A549 (cell line): ENCODE results near the gene CEP164.

ENCODE experiments used
- BHLHE40 ChIP-seq: IDR thresholded peaks from 2 replicates; pipeline ENCODE4 v1.6.1; 2012; ENCODE audit warnings: low read depth, low read length, inconsistent platforms
- CTCF ChIP-seq: fragments of >200 bp; sonication (Bioruptor Twin); formaldehyde crosslinking; IDR thresholded peaks from 3 replicates; pipeline ENCODE4 v1.5.1; 2016
- HDAC2 ChIP-seq: fragments of 200-600 bp; sonication (generic); IDR thresholded peaks from 2 replicates; pipeline ENCODE4 v1.6.1; 2016
- HOXB13 ChIP-seq: fragments of 250-450 bp; sonication (Bioruptor Pico); IDR thresholded peaks from 2 replicates; pipeline ENCODE4 v1.5.0; 2020; ENCODE audit warnings: low read depth, mild to moderate bottlenecking, moderate library complexity
- KDM1A ChIP-seq: fragments of 200-600 bp; sonication (generic); IDR thresholded peaks from 2 replicates; pipeline ENCODE4 v1.6.1; 2016; ENCODE audit warnings: low read depth, mild to moderate bottlenecking
- MAX ChIP-seq: IDR thresholded peaks from 2 replicates; pipeline ENCODE4 v1.6.1; 2012
- POLR2A ChIP-seq: IDR thresholded peaks from 2 replicates; pipeline ENCODE4 v1.6.1; 2012; ENCODE audit warnings: mild to moderate bottlenecking, low read length
- RCOR1 ChIP-seq: fragments of 150-350 bp; IDR thresholded peaks from 2 replicates; pipeline ENCODE4 v1.6.1; 2014; ENCODE audit warnings: antibody characterized with exemption, low read length, low read depth
- TF ChIP-seq, protein P1 (sequence below): fragments of 250-450 bp; sonication (Bioruptor Pico); IDR thresholded peaks from 2 replicates; pipeline ENCODE4 v1.5.0; 2021; ENCODE audit warnings: mild to moderate bottlenecking, moderate library complexity, borderline replicate concordance
- TF ChIP-seq, protein P2 (sequence below): fragments of 450-650 bp; IDR thresholded peaks from 2 replicates; pipeline ENCODE4 v1.6.1; 2014; ENCODE audit warnings: antibody characterized with exemption

- no peak for TF ChIP-seq CTCF
- TF ChIP-seq POLR2A = no peak
- no peak for TF ChIP-seq RCOR1
- TF ChIP-seq, protein P1, sequence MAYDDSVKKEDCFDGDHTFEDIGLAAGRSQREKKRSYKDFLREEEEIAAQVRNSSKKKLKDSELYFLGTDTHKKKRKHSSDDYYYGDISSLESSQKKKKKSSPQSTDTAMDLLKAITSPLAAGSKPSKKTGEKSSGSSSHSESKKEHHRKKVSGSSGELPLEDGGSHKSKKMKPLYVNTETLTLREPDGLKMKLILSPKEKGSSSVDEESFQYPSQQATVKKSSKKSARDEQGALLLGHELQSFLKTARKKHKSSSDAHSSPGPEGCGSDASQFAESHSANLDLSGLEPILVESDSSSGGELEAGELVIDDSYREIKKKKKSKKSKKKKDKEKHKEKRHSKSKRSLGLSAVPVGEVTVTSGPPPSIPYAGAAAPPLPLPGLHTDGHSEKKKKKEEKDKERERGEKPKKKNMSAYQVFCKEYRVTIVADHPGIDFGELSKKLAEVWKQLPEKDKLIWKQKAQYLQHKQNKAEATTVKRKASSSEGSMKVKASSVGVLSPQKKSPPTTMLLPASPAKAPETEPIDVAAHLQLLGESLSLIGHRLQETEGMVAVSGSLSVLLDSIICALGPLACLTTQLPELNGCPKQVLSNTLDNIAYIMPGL (CRISPR knock-in tag) = no peak
- TF ChIP-seq HDAC2 = no peak
- TF ChIP-seq MAX = no peak
- no peak for TF ChIP-seq HOXB13 (CRISPR knock-in tag)
- no peak for TF ChIP-seq KDM1A
- TF ChIP-seq, protein P2, sequence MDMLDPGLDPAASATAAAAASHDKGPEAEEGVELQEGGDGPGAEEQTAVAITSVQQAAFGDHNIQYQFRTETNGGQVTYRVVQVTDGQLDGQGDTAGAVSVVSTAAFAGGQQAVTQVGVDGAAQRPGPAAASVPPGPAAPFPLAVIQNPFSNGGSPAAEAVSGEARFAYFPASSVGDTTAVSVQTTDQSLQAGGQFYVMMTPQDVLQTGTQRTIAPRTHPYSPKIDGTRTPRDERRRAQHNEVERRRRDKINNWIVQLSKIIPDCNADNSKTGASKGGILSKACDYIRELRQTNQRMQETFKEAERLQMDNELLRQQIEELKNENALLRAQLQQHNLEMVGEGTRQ = no peak
- TF ChIP-seq BHLHE40 = no peak
Observed at GRCh38 chr11:117421476-117421875, 93.8 kb downstream of the CEP164 start.
